ENCODE measurements around the gene MFAP4.

Gene MFAP4

DNA sequence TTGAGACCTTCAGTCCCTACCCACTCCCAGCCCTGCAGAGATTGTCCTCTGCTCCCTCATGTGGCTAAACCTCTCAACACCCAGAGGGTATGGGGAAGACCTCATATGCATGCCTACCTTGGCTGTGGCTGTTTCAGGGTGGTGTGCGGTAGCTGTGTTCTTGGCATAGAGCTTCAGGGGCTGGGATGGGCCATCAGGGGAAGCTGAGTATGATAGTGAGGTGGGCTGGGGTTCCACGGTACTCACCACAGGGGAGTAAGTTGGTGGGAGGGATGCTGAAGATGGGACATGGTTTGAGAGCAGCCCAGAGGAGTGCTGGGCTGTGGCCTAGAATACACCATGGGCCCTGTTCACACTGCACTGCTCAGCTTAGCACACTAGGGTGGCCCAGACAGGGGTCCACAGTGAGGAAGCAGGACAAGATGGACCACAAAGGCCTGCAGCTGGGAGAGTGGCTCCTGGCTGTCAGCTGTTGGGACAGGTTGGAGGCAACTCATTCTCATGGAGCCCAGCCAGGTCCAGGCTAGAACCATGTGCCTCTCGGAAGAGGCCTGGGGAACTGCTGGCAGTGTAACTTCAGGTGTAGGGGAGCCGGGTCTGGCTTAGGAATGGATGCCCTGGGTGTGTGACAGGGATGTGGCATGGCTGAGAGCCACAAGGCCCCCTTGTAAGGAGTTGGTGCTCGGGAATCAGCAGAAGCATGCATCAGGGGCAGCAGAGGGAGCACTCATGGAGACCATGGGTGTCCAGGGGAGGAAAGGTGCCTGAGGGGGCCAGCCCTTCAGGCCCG lies 3.1 kb downstream of the MFAP4 start:
- DNase-seq: no peak

- no peak for DNase-seq
These were observed 4.2 kb downstream of the MFAP4 start for GRCh38 chr17:19382531-19383444.

DNA sequence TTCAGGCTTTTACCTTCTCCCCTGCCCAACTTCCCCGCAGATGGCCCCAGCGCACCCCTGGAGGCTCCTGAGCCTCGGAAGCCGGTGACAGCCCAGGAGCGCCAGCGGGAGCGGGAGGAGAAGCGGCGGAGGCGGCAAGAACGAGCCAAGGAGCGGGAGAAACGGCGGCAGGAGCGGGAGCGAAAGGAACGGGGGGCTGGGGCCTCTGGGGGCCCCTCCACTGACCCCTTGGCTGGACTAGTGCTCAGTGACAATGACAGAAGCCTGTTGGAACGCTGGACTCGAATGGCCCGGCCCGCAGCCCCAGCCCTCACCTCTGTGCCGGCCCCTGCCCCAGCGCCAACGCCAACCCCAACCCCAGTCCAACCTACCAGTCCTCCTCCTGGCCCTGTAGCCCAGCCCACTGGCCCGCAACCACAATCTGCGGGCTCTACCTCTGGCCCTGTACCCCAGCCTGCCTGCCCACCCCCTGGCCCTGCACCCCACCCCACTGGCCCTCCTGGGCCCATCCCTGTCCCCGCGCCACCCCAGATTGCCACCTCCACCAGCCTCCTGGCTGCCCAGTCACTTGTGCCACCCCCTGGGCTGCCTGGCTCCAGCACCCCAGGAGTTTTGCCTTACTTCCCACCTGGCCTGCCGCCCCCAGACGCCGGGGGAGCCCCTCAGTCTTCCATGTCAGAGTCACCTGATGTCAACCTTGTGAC lies 5.1 kb downstream of the MFAP4 start:
- DNase-seq: no peak

GRCh38 chr17:19381361-19381740 lies 5.6 kb downstream of the MFAP4 start:
- no peak for DNase-seq

DNA sequence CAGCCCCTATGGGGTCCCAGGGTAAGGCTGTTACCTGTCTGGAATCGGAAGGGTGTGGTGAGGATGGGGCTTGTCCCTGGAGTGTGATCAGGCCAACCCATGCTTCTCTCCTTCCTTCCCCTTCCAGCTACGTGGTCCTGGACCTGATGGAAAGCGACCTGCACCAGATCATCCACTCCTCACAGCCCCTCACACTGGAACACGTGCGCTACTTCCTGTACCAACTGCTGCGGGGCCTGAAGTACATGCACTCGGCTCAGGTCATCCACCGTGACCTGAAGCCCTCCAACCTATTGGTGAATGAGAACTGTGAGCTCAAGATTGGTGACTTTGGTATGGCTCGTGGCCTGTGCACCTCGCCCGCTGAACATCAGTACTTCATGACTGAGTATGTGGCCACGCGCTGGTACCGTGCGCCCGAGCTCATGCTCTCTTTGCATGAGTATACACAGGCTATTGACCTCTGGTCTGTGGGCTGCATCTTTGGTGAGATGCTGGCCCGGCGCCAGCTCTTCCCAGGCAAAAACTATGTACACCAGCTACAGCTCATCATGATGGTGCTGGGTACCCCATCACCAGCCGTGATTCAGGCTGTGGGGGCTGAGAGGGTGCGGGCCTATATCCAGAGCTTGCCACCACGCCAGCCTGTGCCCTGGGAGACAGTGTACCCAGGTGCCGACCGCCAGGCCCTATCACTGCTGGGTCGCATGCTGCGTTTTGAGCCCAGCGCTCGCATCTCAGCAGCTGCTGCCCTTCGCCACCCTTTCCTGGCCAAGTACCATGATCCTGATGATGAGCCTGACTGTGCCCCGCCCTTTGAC lies 6.3 kb downstream of the MFAP4 start:
- no peak for DNase-seq

- no peak for DNase-seq
These were observed 7.5 kb downstream of the MFAP4 start for GRCh38 chr17:19379361-19380065.

GRCh38 chr17:19378416-19379360 lies 8.3 kb downstream of the MFAP4 start, which contains the start of gene MAPK7:
Gene MAPK7 (plus strand): TSS chr17:19378498. CDS start chr17:19378901, 403 bp downstream.
- DNase-seq: no peak

DNA sequence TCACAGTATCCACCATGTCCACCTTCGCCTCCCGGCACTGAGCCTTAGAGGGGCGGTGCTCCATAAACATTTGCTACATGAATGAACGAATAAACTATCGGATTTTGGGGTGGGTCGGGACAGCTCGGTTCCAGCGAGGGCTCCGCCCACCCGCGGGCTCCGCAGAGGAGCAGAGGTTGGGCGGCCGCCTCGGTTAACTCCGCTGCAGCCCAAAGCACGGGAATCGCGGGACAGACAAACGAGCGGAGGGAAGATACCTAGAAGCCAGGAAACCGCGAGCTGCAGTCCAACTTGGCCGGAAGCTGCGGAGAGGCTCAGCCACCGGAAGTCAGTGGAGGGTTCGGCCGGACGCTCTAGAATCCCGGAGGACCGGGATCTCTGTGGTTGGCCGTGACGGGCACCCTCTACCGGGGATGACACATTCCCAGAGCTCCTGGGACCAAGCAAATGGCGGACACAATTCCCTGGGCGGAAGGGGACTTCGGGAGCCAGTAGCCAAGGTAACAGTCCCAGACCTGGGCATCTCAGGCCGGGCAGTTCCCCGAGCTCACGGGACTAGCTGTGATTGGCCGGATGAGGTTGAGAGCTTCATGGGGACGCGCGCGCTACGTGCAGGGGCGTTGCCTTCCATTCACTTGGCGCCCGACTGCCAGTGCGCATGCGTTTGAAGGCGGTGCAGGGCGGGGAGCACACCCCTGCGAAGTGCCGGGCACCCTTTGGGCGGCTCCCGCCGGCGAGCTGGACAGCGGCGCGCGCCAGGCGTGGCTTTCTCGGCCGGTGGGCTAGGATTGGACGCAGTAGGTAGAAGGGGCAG lies 9.2 kb downstream of the MFAP4 start:
- peak; percentile 99 for DNase-seq

- no peak for DNase-seq
These were observed 10.2 kb downstream of the MFAP4 start for GRCh38 chr17:19376811-19377210.

GRCh38 chr17:19375732-19376131 lies 11.3 kb downstream of the MFAP4 start:
- no peak for DNase-seq

DNA sequence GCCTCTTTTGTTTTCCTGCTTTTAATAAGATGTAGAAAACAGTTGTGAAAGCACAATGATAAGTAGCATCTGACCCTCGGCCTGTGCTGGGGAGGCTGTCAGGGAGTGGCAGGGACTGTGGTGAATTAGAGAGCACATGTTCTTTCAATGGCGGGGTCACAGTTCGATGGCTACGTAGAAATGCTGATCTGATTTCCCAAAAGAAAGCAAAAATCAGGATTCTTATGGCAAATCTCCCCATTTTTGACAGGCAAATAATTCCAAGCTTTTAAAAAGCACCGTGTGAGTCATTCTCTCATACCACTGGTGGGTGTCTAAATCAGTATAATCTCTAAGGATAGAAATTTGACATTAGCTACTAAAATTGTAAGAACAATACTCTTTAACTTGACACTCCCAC lies 12.9 kb downstream of the MFAP4 start:
- DNase-seq: no peak

DNA sequence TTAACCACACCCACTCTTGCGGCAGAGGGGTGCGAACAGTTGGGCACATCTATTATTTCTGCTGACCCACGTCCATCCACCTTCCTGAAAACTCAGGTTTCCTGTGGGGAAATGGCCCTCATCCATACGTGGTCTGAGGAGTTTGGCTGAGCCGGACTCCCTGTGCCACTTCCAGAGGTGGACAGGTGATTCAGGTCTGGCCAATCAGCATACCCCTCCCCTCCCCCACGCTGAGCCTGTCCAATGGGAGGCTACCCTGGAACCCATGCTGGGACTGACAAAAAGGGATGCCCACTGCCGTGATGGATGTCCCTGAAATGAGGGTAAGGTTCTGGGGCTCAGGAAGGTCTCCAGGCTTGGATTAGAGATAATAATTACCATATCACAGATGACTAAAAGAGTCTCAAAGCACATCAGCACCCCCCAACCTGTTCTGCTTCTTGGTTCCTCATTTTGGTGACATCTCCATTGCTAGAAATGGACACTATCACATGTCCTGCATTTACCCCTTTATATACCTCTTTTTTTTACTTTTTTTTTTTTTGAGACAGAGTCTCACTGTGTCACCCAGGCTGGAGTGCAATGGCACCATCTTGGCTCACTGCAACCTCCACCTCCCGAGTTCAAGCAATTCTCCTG lies 14.0 kb downstream of the MFAP4 start:
- no peak for DNase-seq

DNA sequence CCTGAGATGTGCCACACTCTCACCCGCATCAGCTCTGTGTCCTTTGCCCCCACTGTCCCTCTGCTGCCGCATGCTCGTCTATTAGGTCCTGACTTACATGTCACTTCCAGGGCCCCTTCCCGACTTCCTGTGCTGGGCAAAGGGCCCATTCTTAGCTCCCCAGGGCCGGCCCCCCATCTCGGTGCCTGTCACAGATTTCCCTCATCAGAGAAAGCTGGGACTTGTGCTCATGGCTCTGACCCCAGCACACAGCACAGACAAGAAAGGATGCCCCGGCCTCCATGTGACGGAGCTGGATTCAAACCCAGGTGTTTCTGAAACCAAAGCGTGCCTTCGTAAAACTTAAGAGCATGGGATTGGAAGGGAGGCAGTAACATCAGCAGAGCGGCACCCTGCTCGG lies 14.6 kb downstream of the MFAP4 start:
- DNase-seq: no peak

DNA sequence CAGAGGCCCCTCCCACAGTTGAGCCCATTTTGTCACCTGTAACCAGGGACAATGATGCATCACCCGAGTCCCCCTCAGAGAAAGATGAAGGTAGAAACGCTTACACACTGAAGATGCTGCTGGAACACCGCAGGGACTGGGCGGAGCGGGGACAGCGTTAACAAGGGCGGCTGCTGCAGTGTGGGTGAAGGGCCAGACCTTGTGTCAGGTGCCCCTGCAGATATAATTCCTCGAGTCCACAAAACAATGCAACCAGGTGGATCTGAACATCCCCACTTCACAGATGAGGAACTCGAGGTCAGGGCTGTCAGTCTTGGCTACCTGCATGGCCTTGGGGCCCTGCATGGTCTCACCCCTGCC lies 15.0 kb downstream of the MFAP4 start:
- no peak for DNase-seq

GRCh38 chr17:19371259-19372010 lies 15.6 kb downstream of the MFAP4 start:
- no peak for DNase-seq

DNA sequence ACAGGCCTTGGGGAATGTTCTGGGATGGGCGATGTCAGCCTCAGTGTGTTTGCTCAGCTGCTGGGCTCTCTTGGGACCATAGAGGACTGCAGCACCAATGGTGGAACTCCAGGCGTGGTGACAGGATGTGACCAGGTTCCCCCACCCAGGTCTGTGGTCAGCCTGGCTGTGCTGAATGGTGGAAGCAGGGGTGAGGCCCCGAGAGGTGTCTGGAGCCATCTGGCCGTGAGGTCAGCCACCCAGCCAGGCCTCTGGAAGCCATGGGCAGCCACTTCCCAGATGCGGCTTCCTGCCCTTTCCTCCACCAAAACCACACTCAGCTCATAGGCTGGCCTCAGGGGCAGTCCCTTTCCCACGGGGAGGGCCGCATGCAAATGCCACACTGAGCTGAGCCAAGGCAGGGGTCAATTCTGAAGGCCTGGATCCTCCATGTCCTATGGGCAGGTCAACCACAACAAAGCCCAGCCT lies 16.5 kb downstream of the MFAP4 start:
- no peak for DNase-seq

GRCh38 chr17:19369846-19370492 lies 17.0 kb downstream of the MFAP4 start:
- DNase-seq: no peak
